Esophagus mucosa (tissue), 1 donor: ENCODE results near the gene MIF4GD. TPM values are rescaled to one million over a fixed set of nuclear protein-coding genes. Genes with fewer than 3 reads are reported as not detected.
"Not testable (repeated sequence)": the region's sequence is repeated elsewhere in the genome, so short reads cannot be mapped to it uniquely, and the experiment has no call there.

ENCODE experiments used
- ATAC-seq: fragments of 200-7000 bp; cut with Tn5 transposase; one replicate; pipeline ENCODE4 v1.9.1; 2020
- total RNA-seq: library from RNA; stranded (reverse); gene quantifications from one replicate; pipeline ENCODE4 v1.2.4, GENCODE V29; 2023
- donor health status: DM: yes; HTN: yes; CAD: no.

The MIF4GD gene
- total RNA-seq, 1 donor from 2014 or later: 18.4 TPM

DNA sequence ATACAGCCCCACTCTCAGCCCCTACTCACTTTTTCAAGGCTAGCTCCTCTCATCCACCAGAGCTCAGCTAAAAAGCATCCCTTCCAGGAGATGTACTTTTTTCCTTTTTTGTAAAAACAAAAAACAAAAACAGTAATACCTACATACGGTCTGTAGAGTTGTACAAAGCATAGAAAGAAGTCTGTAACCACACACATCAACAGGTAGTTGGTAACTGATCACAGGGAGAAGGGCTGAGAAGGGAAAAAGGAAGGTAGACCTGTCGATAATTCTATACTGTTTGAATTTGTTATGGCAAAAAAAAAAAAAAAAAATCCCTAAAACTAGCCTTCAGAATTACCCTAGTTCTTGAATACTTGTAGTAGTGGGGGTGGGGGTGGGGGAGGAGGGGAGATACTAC is 17.3 kb upstream of the MIF4GD start:
- ATAC-seq: no peak

- ATAC-seq: no peak
Observed at GRCh38 chr17:75287221-75287620, 16.2 kb upstream of the MIF4GD start.

GRCh38 chr17:75285123-75285522 is 14.1 kb upstream of the MIF4GD start:
- no peak for ATAC-seq

GRCh38 chr17:75280189-75280588 is 9.2 kb upstream of the MIF4GD start:
- not testable (repeated sequence) for ATAC-seq

- ATAC-seq: no peak
Observed at GRCh38 chr17:75277664-75278071, 6.6 kb upstream of the MIF4GD start.

DNA sequence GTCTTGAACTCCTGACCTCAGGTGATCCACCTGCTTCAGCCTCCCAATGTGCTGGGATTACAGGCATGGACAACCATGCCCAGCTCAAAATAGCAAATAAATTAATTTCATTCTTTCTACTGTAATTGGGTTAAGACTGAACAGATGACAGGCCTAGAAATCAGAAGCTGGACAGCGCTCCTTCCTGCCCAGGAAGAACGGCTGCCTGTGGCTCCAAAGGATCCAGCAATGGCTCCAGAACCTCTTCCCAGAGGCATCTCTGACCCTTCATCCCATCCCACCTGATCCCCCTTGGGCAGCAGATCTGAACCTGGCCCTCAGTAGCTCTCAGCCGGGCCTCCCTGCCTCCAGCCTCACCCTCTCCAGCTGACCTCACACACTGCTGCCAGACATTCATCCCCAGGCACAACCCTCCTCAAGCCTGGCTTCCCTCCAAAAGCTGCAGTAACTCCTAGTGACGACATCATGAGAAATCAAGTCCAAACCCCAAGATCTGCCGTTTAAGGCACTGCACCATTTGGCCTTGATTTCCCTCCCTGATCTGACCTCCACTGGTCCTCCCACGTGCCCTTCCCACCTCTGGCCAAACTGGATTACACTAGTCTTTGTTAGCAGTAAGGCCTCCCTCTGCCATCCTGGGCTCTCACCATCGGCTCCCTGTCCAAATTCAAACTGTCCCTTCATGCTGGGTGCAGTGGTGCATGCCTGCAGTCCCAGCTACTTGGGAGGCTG is 3.1 kb upstream of the MIF4GD start:
- no peak for ATAC-seq

DNA sequence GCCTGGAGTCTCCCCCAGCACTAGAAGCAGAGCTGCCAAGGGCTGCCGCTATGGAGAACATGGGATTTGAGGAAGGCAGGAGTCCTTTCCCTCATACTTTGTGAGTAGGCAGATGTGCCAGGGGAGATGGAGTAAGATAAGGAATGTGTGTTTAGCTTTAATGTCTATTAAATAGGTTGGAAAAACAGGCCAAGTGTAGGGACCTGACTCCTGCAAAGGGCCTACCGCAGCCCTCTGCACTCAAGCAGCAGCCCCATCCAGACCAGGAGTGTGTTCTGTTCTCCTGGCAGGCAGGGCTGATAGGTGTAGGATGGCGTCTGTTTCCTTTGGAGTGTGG is 1.8 kb upstream of the MIF4GD start:
- no peak for ATAC-seq

GRCh38 chr17:75271955-75272847 is 1.2 kb upstream of the MIF4GD start:
- ATAC-seq: no peak

DNA sequence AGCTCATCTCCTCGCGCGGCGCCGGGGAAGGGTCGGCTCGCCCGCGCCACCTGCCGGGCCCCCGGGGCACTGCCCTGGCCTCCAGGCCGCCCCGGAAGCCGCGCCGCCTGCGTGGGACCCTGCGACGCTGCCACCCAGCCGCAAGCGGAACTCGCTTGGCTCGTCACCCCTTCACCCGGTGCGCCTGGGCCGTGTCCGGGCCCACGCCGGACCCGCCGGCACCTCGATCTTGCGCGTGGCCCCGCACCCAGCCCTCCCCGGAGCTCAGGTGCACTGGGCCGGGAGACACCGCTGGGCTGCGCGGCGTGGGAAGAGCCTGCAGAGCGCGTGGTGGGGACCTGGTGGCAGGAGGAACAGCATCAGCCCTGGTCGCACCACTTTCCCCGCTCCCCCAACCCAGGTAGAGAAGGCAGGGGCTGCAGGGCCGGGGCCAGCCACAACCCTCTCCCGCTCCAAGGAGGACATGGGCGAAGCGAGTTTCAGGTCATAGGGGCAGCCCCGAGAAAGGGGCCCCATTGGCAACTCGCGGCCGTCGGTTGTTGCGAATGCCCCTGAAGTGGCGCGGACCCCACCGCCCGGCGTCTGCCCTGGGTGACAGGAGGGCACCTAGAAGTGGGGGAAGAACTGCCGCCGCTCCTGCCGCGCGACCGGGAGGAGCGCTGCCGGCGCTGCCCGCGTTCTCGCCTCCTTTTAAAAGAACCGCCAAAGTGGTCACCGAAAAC is 363 bp upstream of the MIF4GD start:
- ATAC-seq: peak; percentile 79

DNA sequence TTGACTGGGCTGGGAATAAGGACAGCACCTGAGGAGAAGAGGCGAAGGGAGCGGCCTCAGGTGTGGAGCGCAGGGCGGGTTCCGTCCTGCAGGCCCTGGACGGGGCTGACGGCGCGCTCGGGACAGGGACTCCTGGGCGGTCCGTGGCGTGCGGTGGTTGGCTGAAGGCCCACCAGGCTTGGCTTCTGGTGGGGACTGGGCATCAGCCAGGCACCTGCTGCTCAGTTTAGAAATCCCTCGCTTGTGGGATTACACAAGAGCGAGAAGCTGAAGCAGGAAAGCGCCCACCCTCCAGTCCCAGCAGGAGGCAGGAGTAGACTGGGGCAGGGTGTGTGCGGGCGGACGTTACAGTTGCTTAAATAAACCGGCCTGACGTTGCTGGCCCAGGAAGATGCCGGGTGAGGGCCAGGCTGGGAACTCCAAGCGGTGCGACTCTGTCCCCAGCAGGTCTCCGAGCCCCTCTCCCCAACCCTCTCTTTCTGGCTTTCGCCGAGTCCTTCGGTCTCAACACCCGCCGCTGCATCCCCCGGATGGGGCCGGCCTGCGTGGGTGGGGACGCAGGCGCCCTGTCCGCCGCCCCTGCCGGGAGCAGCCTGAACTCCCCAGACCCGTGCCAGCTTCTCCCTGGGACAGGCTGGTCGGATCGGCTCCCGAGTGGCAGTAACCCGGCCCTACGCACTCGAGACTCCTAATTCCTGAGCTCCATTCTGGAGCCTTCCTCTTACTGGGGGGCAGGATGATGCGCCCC is 639 bp downstream of the MIF4GD start:
- ATAC-seq: peak; percentile 51

- ATAC-seq: no peak
Observed at GRCh38 chr17:75269844-75270217, 1.2 kb downstream of the MIF4GD start.

GRCh38 chr17:75267411-75268232 is 3.4 kb downstream of the MIF4GD start:
- ATAC-seq: no peak

DNA sequence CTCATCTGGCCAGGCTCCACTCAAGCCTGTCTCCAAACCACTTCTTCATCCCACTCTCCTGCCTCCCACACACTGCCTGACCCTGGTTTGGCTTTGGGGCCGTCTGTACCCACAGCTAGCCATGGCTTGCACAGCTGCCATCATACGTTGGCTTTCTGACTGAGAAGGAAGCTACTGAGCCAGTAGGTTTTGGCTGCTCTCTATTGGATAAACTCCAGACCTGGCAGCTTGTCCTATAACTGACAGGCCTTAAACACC is 3.9 kb downstream of the MIF4GD start:
- ATAC-seq: no peak

GRCh38 chr17:75266316-75267152 is 4.5 kb downstream of the MIF4GD start:
- ATAC-seq: no peak

- no peak for ATAC-seq
Observed at GRCh38 chr17:75265614-75266315, 5.3 kb downstream of the MIF4GD start.

DNA sequence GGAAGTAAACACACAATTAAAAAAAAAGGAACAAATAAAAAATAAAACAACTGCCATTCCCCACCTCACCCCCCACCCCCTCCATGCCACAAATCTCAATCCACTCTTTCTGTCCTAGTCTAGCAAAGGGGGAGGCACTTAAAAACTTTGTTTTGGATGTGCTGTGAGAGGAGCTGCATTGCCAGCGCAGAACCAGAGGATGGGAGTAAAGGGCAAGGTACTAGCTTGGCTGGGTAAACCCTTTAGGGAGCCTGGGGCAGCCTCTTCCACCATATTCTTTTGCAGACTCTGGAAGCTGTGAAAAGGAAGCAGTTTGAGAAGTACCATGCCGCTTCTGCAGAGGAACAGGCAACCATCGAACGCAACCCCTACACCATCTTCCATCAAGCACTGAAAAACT is 8.0 kb downstream of the MIF4GD start:
- ATAC-seq: no peak

GRCh38 chr17:75262112-75262606 is 8.9 kb downstream of the MIF4GD start:
- peak; percentile 4 for ATAC-seq

- ATAC-seq: peak; percentile 94
Observed at GRCh38 chr17:75261336-75262111, 9.5 kb downstream of the MIF4GD start, which contains the start of the genes GGA3 and MRPS7. GGA3 (minus strand) TSS chr17:75261606; CDS start chr17:75261587, 19 bp downstream. MRPS7 (plus strand) TSS chr17:75261879; CDS start chr17:75261901, 22 bp downstream.
